Ishikawa (cell line): ENCODE measurements around the gene EYA4.
A peak's percentile ranks its signal among the peaks of the same experiment; 100 is the strongest.

Experiments
- CEBPB ChIP-seq: IDR thresholded peaks from 2 replicates; pipeline ENCODE4 v1.6.1; 2012
- CREB1 ChIP-seq: IDR thresholded peaks from 2 replicates; pipeline ENCODE4 v1.6.1; 2012; ENCODE audit warnings: low read depth
- EGR1 ChIP-seq: IDR thresholded peaks from 2 replicates; pipeline ENCODE4 v1.6.1; 2012
- EP300 ChIP-seq: IDR thresholded peaks from 2 replicates; pipeline ENCODE4 v1.6.1; 2012; ENCODE audit warnings: borderline replicate concordance
- FOXM1 ChIP-seq: IDR thresholded peaks from 2 replicates; pipeline ENCODE4 v1.6.1; 2012; ENCODE audit warnings: low read depth, borderline replicate concordance
- MAX ChIP-seq: IDR thresholded peaks from 2 replicates; pipeline ENCODE4 v1.6.1; 2012
- NFIC ChIP-seq: IDR thresholded peaks from 2 replicates; pipeline ENCODE4 v1.6.1; 2012
- RAD21 ChIP-seq: IDR thresholded peaks from 2 replicates; pipeline ENCODE4 v1.6.1; 2012; ENCODE audit warnings: low read depth
- REST ChIP-seq: IDR thresholded peaks from 2 replicates; pipeline ENCODE4 v1.6.1; 2012; ENCODE audit warnings: low read depth, mild to moderate bottlenecking
- TAF1 ChIP-seq: IDR thresholded peaks from 2 replicates; pipeline ENCODE4 v1.6.1; 2012; ENCODE audit warnings: low read depth, mild to moderate bottlenecking
- TCF12 ChIP-seq: IDR thresholded peaks from 2 replicates; pipeline ENCODE4 v1.6.1; 2012; ENCODE audit warnings: low read depth
- TEAD4 ChIP-seq: IDR thresholded peaks from 2 replicates; pipeline ENCODE4 v1.6.1; 2012
- USF1 ChIP-seq: IDR thresholded peaks from 2 replicates; pipeline ENCODE4 v1.6.1; 2012
- YY1 ChIP-seq: IDR thresholded peaks from 2 replicates; pipeline ENCODE4 v1.6.1; 2012; ENCODE audit warnings: low read depth
- ZBTB7A ChIP-seq: IDR thresholded peaks from 2 replicates; pipeline ENCODE4 v1.6.1; 2012; ENCODE audit warnings: low read depth

Gene EYA4

GRCh38 chr6:133230052-133230451 is 11.1 kb upstream of the EYA4 start:
- no peak for TF ChIP-seq EP300
- TF ChIP-seq TAF1: no peak
- TF ChIP-seq RAD21: no peak
- TF ChIP-seq CREB1: no peak
- TF ChIP-seq NFIC: no peak
- TF ChIP-seq ZBTB7A: no peak
- TF ChIP-seq TCF12: no peak
- TF ChIP-seq USF1: no peak
- TF ChIP-seq CEBPB: no peak
- TF ChIP-seq REST: no peak

GRCh38 chr6:133235221-133235620 is 5.9 kb upstream of the EYA4 start:
- TF ChIP-seq FOXM1 (no peak), EGR1 (no peak), ZBTB7A (no peak), TCF12 (no peak), MAX (no peak), TAF1 (no peak), USF1 (no peak), RAD21 (no peak), TEAD4 (no peak), CEBPB (no peak), REST (no peak), CREB1 (no peak), YY1 (no peak), EP300 (no peak), NFIC (no peak)

GRCh38 chr6:133236932-133237331 is 4.2 kb upstream of the EYA4 start:
- TF ChIP-seq EGR1: no peak

GRCh38 chr6:133240511-133241085 is 559 bp upstream of the EYA4 start:
- TF ChIP-seq TAF1 (peak; percentile 33; the same call in 1 of the 2 replicates), REST (no peak), USF1 (no peak), MAX (peak; percentile 68), EP300 (peak; percentile 29; the same call in 1 of the 2 replicates), EGR1 (no peak)
